Progenitor cell of endocrine pancreas (in vitro differentiated cells): Measurements from ENCODE around the gene CYP2W1. TPM values are rescaled to one million over a fixed set of nuclear protein-coding genes. Genes with fewer than 3 reads are reported as not detected.

Experiments used
- DNase-seq: peaks from one replicate; pipeline ENCODE4 v3.0.0; 2021; ENCODE audit warnings: low spot score; ENCODE audit not compliant: unreplicated experiment
- H3K27ac Mint-ChIP-seq: 2 replicates; pipeline ENCODE4 v1.8.0; 2021; ENCODE audit warnings: mild to moderate bottlenecking, moderate library complexity, mixed read lengths
- H3K27me3 Mint-ChIP-seq: 2 replicates; pipeline ENCODE4 v1.8.0; 2021; ENCODE audit warnings: mixed read lengths
- H3K36me3 Mint-ChIP-seq: 2 replicates; pipeline ENCODE4 v1.8.0; 2022; ENCODE audit warnings: mixed read lengths; ENCODE audit not compliant: insufficient read depth
- H3K4me1 Mint-ChIP-seq: 2 replicates; pipeline ENCODE4 v1.8.0; 2021; ENCODE audit warnings: low read depth, mixed read lengths
- H3K4me3 Mint-ChIP-seq: 2 replicates; pipeline ENCODE4 v1.8.0; 2021; ENCODE audit warnings: low read depth, mild to moderate bottlenecking, moderate library complexity, mixed read lengths
- H3K9me3 Mint-ChIP-seq: 2 replicates; pipeline ENCODE4 v1.8.0; 2021; ENCODE audit warnings: low read depth, mixed read lengths
- CTCF ChIP-seq: fragments of 200-600 bp; sonication (generic); IDR thresholded peaks from one replicate; pipeline ENCODE4 v1.5.0; 2021; ENCODE audit warnings: antibody characterized with exemption, mild to moderate bottlenecking; ENCODE audit not compliant: unreplicated experiment
- total RNA-seq: library from RNA; stranded (reverse); gene quantifications from 2 replicates; pipeline ENCODE4 v1.2.1, GENCODE V29; 2021

The CYP2W1 gene
- total RNA-seq, 1 donor from 2014 or later: 1.2 TPM

- Mint-ChIP-seq H3K36me3 (peaks cover 9% of the 10 kb centered on the region), H3K27ac (no peak overlapping the region), H3K4me1 (peaks cover 21% of the 10 kb centered on the region), H3K27me3 (no peaks in the 10 kb centered on the region), H3K9me3 (no peaks in the 10 kb centered on the region), H3K4me3 (peak overlapping the region; percentile 53)
- DNase-seq: no peak
- TF ChIP-seq CTCF: no peak
These were observed 10.2 kb upstream of the CYP2W1 start for GRCh38 chr7:972676-973309.

- no peaks in the 10 kb centered on the region for H3K27me3 Mint-ChIP-seq
These were observed 9.7 kb upstream of the CYP2W1 start for GRCh38 chr7:973312-973711.

GRCh38 chr7:974172-974571 lies 8.8 kb upstream of the CYP2W1 start:
- Mint-ChIP-seq H3K4me1 (peaks cover 32% of the 10 kb centered on the region), H3K27me3 (no peaks in the 10 kb centered on the region), H3K4me3 (peak overlapping the region; percentile 87), H3K27ac (peak overlapping the region; percentile 90), H3K36me3 (peaks cover 6% of the 10 kb centered on the region), H3K9me3 (no peaks in the 10 kb centered on the region)
- TF ChIP-seq CTCF: no peak
- no peak for DNase-seq

More at GRCh38 chr7:973312-973711, 9.7 kb upstream of the CYP2W1 start:
- no peak for TF ChIP-seq CTCF
- H3K36me3 Mint-ChIP-seq: peaks cover 6% of the 10 kb centered on the region
- H3K9me3 Mint-ChIP-seq: no peaks in the 10 kb centered on the region
- DNase-seq: no peak
- peak overlapping the region; percentile 53 for H3K4me3 Mint-ChIP-seq
- no peak overlapping the region for H3K27ac Mint-ChIP-seq
- peaks cover 26% of the 10 kb centered on the region for H3K4me1 Mint-ChIP-seq

- H3K4me3 Mint-ChIP-seq: peak within 1 kb of the TSS; percentile 87
- H3K4me1 Mint-ChIP-seq: peaks cover 32% of the 10 kb centered on the region
- H3K27ac Mint-ChIP-seq: peak within 1 kb of the TSS; percentile 98
- H3K9me3 Mint-ChIP-seq: no peaks in the 10 kb centered on the region
- DNase-seq: peak; percentile 77
- no peak for TF ChIP-seq CTCF
- H3K27me3 Mint-ChIP-seq: no peaks in the 10 kb centered on the region
- peaks cover 6% of the 10 kb centered on the region for H3K36me3 Mint-ChIP-seq
These were observed 7.9 kb upstream of the CYP2W1 start, which contains the start of gene COX19 for GRCh38 chr7:974820-975681. Gene COX19, minus strand, starts transcription at chr7:975549. Its CDS starts 40 bp downstream, at chr7:975509.

GRCh38 chr7:975702-976473 lies 7.1 kb upstream of the CYP2W1 start:
- Mint-ChIP-seq H3K4me3 (peak overlapping the region; percentile 87), H3K27me3 (no peaks in the 10 kb centered on the region), H3K9me3 (no peaks in the 10 kb centered on the region), H3K27ac (peak overlapping the region; percentile 98), H3K36me3 (peaks cover 5% of the 10 kb centered on the region), H3K4me1 (peaks cover 34% of the 10 kb centered on the region)
- no peak for DNase-seq
- no peak for TF ChIP-seq CTCF
